ENCODE data around the gene ALG1.
A peak's percentile ranks its signal among the peaks of the same experiment; 100 is the strongest.
"Not testable (repeated sequence)": the region's sequence is repeated elsewhere in the genome, so short reads cannot be mapped to it uniquely, and the experiment has no call there.

ALG1 gene

GRCh38 chr16:5103296-5104032 is 31.8 kb downstream of the ALG1 start:
- DNase-seq, result not testable (repeated sequence)

GRCh38 chr16:5105039-5105438 is 33.4 kb downstream of the ALG1 start:
- not testable (repeated sequence) for DNase-seq

- no peak for DNase-seq
Measured at GRCh38 chr16:5108505-5109158, 37.0 kb downstream of the ALG1 start.

GRCh38 chr16:5110933-5111332 is 39.3 kb downstream of the ALG1 start:
- DNase-seq, result not testable (repeated sequence)

- not testable (repeated sequence) for DNase-seq
Measured at GRCh38 chr16:5116780-5117295, 45.2 kb downstream of the ALG1 start.

- DNase-seq, result peak; percentile 94
Measured at GRCh38 chr16:5117300-5118087, 45.9 kb downstream of the ALG1 start.

GRCh38 chr16:5131467-5132004 is 59.9 kb downstream of the ALG1 start:
- DNase-seq, result not testable (repeated sequence)

GRCh38 chr16:5132915-5133600 is 61.4 kb downstream of the ALG1 start:
- DNase-seq, result not testable (repeated sequence)

- DNase-seq, result not testable (repeated sequence)
Measured at GRCh38 chr16:5134739-5135452, 63.3 kb downstream of the ALG1 start.
